HEK293 (cell line): Measurements from ENCODE around the gene ELK4.
"Not testable (repeated sequence)": the region's sequence is repeated elsewhere in the genome, so short reads cannot be mapped to it uniquely, and the experiment has no call there.

Experiments
- CTCF ChIP-seq: fragments of 450-650 bp; formaldehyde crosslinking; IDR thresholded peaks from 2 replicates; pipeline ENCODE4 v1.5.1; 2016; ENCODE audit warnings: missing biosample characterization, missing genetic modification characterization
- TCF7L2 ChIP-seq: IDR thresholded peaks from 2 replicates; pipeline ENCODE4 v1.6.1; 2011; ENCODE audit warnings: low read depth, mild to moderate bottlenecking, inconsistent platforms, low read length, moderate library complexity, borderline replicate concordance
- ZBTB21 ChIP-seq: fragments of 450-650 bp; formaldehyde crosslinking; IDR thresholded peaks from 2 replicates; pipeline ENCODE4 v1.5.1; 2017; ENCODE audit warnings: missing biosample characterization, missing genetic modification characterization
- ZNF768 ChIP-seq: fragments of 450-650 bp; formaldehyde crosslinking; IDR thresholded peaks from 2 replicates; pipeline ENCODE4 v1.5.1; 2018; ENCODE audit warnings: missing biosample characterization, mild to moderate bottlenecking, missing genetic modification characterization

GRCh38 chr1:205636138-205636530 lies 4.3 kb upstream of the ELK4 start:
- TF ChIP-seq ZBTB21 (tag by site-specific recombination); ZNF768 (tag by site-specific recombination); TCF7L2; CTCF (tag by site-specific recombination): not testable (repeated sequence)
